K562 (cell line): ENCODE results near the gene PMEPA1. TPM values are rescaled to one million over a fixed set of nuclear protein-coding genes. Genes with fewer than 3 reads are reported as not detected.

Experiments used
- ELF1 ChIP-seq: fragments of 200-800 bp; sonication (Bioruptor generic); IDR thresholded peaks from 2 replicates; pipeline ENCODE4 v1.6.1; 2016; ENCODE audit warnings: missing genetic modification characterization, missing compliant biosample characterization
- NR2F6 ChIP-seq: fragments of 450-650 bp; formaldehyde crosslinking; IDR thresholded peaks from 2 replicates; pipeline ENCODE4 v1.4.0; 2020; ENCODE audit warnings: mild to moderate bottlenecking
- TCF3 ChIP-seq: sonication (generic); formaldehyde crosslinking; IDR thresholded peaks from 2 replicates; pipeline ENCODE4 v1.4.0; 2020; ENCODE audit warnings: mild to moderate bottlenecking, missing genetic modification reagents
- ZNF586 ChIP-seq: fragments of 450-650 bp; formaldehyde crosslinking; conservative IDR thresholded peaks from 2 replicates; pipeline ENCODE4 v1.4.0; 2020; ENCODE audit warnings: mild to moderate bottlenecking, moderate library complexity
- polyA plus RNA-seq, 8 experiments: library from polyadenylated mRNA; depleted of rRNA in 4 of 8; stranded (reverse) in 5 of 8; unstranded in 3 of 8; fragments of >200 nt; fragmentation: Nextera tagmentation in 2 of 8; fragmentation: Illumina TruSeq in 1 of 8; extraction: Ambion mirVana in 2 of 8; extraction: Trizol in 1 of 8; gene quantifications; 2 replicates each; pipeline versions ENCODE4 v1.2.1 to v1.2.3, GENCODE V29; 2011 to 2014; ENCODE audit warnings: inconsistent platforms in 1 of 8, missing spikeins in 1 of 8
- total RNA-seq, 7 experiments: library from RNA; depleted of rRNA in 6 of 7; stranded (reverse); fragments of >200 nt in 6 of 7; fragmentation: Illumina TruSeq in 2 of 7; extraction: Trizol in 2 of 7; gene quantifications; 2 replicates each; pipeline versions ENCODE4 v1.2.1 to v1.2.3, GENCODE V29; 2011 to 2021; ENCODE audit warnings: low replicate concordance in 1 of 7
- TF ChIP-seq, protein P1 (sequence below): fragments of 450-650 bp; IDR thresholded peaks from 2 replicates; pipeline ENCODE4 v1.6.1; 2016; ENCODE audit warnings: mild to moderate bottlenecking, moderate library complexity
- TF ChIP-seq, protein P2 (sequence below): fragments of 450-650 bp; formaldehyde crosslinking; IDR thresholded peaks from 2 replicates; pipeline ENCODE4 v1.4.0; 2020; ENCODE audit warnings: mild to moderate bottlenecking, moderate library complexity

Gene PMEPA1
- total and polyA plus RNA-seq, 9 of the 15 experiments (the other 6 are each of a cell fraction or from before 2014, with no cell fraction given): 0.16 TPM; not detected in 8

DNA sequence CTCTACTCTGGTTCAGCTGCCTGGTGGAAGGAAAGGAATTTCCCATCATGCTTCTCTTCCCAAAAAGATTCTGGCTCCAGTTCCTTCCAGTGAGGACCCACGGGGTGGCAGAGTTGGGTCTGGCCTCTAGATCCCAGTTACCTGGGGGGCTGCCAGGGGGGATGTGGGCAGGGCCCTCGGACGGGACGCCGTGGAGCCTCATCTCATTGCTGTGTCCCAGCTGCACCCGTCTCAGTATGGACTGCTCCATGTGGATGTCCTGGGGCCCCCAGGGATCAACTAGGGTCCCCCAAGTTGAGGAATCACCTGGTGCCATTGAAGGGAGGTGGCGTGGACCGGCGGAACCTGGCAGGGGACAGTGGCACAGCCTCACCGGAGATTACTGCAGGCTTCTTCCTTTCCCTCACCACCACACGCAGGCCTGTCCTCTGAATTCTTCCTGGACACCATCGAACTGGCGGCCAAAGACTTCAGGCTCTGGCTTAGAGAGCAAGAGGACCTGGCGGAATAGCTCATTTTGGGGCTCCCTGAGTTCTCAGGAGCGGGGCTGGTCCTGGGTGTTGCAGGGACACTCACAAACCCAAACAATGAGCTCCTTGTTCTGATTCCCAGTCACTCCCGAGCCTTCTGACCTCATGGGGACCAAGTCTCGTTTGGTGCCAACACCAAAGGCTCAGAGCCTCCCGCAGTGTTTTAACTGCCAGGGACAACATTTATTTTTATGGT, 98.1 kb downstream of the PMEPA1 start (continued):
- TF ChIP-seq, protein P1, sequence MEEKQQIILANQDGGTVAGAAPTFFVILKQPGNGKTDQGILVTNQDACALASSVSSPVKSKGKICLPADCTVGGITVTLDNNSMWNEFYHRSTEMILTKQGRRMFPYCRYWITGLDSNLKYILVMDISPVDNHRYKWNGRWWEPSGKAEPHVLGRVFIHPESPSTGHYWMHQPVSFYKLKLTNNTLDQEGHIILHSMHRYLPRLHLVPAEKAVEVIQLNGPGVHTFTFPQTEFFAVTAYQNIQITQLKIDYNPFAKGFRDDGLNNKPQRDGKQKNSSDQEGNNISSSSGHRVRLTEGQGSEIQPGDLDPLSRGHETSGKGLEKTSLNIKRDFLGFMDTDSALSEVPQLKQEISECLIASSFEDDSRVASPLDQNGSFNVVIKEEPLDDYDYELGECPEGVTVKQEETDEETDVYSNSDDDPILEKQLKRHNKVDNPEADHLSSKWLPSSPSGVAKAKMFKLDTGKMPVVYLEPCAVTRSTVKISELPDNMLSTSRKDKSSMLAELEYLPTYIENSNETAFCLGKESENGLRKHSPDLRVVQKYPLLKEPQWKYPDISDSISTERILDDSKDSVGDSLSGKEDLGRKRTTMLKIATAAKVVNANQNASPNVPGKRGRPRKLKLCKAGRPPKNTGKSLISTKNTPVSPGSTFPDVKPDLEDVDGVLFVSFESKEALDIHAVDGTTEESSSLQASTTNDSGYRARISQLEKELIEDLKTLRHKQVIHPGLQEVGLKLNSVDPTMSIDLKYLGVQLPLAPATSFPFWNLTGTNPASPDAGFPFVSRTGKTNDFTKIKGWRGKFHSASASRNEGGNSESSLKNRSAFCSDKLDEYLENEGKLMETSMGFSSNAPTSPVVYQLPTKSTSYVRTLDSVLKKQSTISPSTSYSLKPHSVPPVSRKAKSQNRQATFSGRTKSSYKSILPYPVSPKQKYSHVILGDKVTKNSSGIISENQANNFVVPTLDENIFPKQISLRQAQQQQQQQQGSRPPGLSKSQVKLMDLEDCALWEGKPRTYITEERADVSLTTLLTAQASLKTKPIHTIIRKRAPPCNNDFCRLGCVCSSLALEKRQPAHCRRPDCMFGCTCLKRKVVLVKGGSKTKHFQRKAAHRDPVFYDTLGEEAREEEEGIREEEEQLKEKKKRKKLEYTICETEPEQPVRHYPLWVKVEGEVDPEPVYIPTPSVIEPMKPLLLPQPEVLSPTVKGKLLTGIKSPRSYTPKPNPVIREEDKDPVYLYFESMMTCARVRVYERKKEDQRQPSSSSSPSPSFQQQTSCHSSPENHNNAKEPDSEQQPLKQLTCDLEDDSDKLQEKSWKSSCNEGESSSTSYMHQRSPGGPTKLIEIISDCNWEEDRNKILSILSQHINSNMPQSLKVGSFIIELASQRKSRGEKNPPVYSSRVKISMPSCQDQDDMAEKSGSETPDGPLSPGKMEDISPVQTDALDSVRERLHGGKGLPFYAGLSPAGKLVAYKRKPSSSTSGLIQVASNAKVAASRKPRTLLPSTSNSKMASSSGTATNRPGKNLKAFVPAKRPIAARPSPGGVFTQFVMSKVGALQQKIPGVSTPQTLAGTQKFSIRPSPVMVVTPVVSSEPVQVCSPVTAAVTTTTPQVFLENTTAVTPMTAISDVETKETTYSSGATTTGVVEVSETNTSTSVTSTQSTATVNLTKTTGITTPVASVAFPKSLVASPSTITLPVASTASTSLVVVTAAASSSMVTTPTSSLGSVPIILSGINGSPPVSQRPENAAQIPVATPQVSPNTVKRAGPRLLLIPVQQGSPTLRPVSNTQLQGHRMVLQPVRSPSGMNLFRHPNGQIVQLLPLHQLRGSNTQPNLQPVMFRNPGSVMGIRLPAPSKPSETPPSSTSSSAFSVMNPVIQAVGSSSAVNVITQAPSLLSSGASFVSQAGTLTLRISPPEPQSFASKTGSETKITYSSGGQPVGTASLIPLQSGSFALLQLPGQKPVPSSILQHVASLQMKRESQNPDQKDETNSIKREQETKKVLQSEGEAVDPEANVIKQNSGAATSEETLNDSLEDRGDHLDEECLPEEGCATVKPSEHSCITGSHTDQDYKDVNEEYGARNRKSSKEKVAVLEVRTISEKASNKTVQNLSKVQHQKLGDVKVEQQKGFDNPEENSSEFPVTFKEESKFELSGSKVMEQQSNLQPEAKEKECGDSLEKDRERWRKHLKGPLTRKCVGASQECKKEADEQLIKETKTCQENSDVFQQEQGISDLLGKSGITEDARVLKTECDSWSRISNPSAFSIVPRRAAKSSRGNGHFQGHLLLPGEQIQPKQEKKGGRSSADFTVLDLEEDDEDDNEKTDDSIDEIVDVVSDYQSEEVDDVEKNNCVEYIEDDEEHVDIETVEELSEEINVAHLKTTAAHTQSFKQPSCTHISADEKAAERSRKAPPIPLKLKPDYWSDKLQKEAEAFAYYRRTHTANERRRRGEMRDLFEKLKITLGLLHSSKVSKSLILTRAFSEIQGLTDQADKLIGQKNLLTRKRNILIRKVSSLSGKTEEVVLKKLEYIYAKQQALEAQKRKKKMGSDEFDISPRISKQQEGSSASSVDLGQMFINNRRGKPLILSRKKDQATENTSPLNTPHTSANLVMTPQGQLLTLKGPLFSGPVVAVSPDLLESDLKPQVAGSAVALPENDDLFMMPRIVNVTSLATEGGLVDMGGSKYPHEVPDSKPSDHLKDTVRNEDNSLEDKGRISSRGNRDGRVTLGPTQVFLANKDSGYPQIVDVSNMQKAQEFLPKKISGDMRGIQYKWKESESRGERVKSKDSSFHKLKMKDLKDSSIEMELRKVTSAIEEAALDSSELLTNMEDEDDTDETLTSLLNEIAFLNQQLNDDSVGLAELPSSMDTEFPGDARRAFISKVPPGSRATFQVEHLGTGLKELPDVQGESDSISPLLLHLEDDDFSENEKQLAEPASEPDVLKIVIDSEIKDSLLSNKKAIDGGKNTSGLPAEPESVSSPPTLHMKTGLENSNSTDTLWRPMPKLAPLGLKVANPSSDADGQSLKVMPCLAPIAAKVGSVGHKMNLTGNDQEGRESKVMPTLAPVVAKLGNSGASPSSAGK: no peak
- TF ChIP-seq ZNF586 (CRISPR knock-in tag) (no peak), TCF3 (CRISPR knock-in tag) (no peak), NR2F6 (no peak), ELF1 (tag) (no peak)
- TF ChIP-seq, protein P2, sequence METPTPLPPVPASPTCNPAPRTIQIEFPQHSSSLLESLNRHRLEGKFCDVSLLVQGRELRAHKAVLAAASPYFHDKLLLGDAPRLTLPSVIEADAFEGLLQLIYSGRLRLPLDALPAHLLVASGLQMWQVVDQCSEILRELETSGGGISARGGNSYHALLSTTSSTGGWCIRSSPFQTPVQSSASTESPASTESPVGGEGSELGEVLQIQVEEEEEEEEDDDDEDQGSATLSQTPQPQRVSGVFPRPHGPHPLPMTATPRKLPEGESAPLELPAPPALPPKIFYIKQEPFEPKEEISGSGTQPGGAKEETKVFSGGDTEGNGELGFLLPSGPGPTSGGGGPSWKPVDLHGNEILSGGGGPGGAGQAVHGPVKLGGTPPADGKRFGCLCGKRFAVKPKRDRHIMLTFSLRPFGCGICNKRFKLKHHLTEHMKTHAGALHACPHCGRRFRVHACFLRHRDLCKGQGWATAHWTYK (CRISPR knock-in tag): no peak
